HEK293T (cell line): ENCODE data around the gene PRG2.

ENCODE experiments used
- CTCF ChIA-PET: fragments of 350-600 bp; formaldehyde crosslinking; extraction: SDS; loops from one replicate; lab custom pipeline; 2021; ENCODE audit warnings: antibody characterized with exemption, inconsistent platforms; lab: Yijun Ruan, JAX
- POLR2A ChIA-PET: fragments of 350-600 bp; formaldehyde crosslinking; extraction: SDS; loops from one replicate; lab custom pipeline; 2020; ENCODE audit warnings: antibody characterized with exemption, inconsistent platforms; lab: Yijun Ruan, JAX
- DNase-seq: peaks from one replicate; pipeline ENCODE4 v3.0.0; 2012; ENCODE audit warnings: mixed read lengths; ENCODE audit errors: extremely low spot score
- ARNT ChIP-seq: fragments of 450-650 bp; IDR thresholded peaks from 2 replicates; pipeline ENCODE4 v1.6.1; 2017; ENCODE audit warnings: mild to moderate bottlenecking
- BHLHE40 ChIP-seq: fragments of 450-650 bp; IDR thresholded peaks from 2 replicates; pipeline ENCODE4 v1.6.1; 2016; ENCODE audit warnings: mild to moderate bottlenecking, moderate library complexity, borderline replicate concordance
- CTBP1 ChIP-seq: fragments of 450-650 bp; IDR thresholded peaks from 2 replicates; pipeline ENCODE4 v1.6.1; 2016; ENCODE audit warnings: borderline replicate concordance
- ELF4 ChIP-seq: fragments of 450-650 bp; IDR thresholded peaks from 2 replicates; pipeline ENCODE4 v1.6.1; 2017; ENCODE audit warnings: antibody characterized with exemption
- FOXA1 ChIP-seq: fragments of 450-650 bp; IDR thresholded peaks from 2 replicates; pipeline ENCODE4 v1.6.1; 2016; ENCODE audit warnings: mild to moderate bottlenecking
- FOXK2 ChIP-seq: fragments of 450-650 bp; IDR thresholded peaks from 2 replicates; pipeline ENCODE4 v1.6.1; 2016; ENCODE audit warnings: mild to moderate bottlenecking
- FOXM1 ChIP-seq: fragments of 450-650 bp; IDR thresholded peaks from 2 replicates; pipeline ENCODE4 v1.6.1; 2017; ENCODE audit warnings: mild to moderate bottlenecking, borderline replicate concordance
- HDGF ChIP-seq: fragments of 450-650 bp; IDR thresholded peaks from 2 replicates; pipeline ENCODE4 v1.6.1; 2017; ENCODE audit warnings: antibody characterized with exemption, borderline replicate concordance
- L3MBTL2 ChIP-seq: fragments of 450-650 bp; conservative IDR thresholded peaks from 2 replicates; pipeline ENCODE4 v1.6.1; 2016; ENCODE audit warnings: mild to moderate bottlenecking
- LEF1 ChIP-seq: fragments of 450-650 bp; IDR thresholded peaks from 2 replicates; pipeline ENCODE4 v1.6.1; 2017; ENCODE audit warnings: mild to moderate bottlenecking, borderline replicate concordance
- NFRKB ChIP-seq: fragments of 450-650 bp; IDR thresholded peaks from 2 replicates; pipeline ENCODE4 v1.6.1; 2016; ENCODE audit warnings: mild to moderate bottlenecking, moderate library complexity
- SP1 ChIP-seq: fragments of 450-650 bp; IDR thresholded peaks from 2 replicates; pipeline ENCODE4 v1.6.1; 2017
- SUZ12 ChIP-seq: fragments of 450-650 bp; IDR thresholded peaks from 2 replicates; pipeline ENCODE4 v1.6.1; 2016; ENCODE audit warnings: mild to moderate bottlenecking
- TARDBP ChIP-seq: fragments of 450-650 bp; IDR thresholded peaks from 2 replicates; pipeline ENCODE4 v1.6.1; 2016
- ZNF384 ChIP-seq: fragments of 450-650 bp; IDR thresholded peaks from 2 replicates; pipeline ENCODE4 v1.6.1; 2016
- TF ChIP-seq, protein P1 (sequence below): fragments of 450-650 bp; IDR thresholded peaks from 2 replicates; pipeline ENCODE4 v1.6.1; 2016

PRG2 gene

DNA sequence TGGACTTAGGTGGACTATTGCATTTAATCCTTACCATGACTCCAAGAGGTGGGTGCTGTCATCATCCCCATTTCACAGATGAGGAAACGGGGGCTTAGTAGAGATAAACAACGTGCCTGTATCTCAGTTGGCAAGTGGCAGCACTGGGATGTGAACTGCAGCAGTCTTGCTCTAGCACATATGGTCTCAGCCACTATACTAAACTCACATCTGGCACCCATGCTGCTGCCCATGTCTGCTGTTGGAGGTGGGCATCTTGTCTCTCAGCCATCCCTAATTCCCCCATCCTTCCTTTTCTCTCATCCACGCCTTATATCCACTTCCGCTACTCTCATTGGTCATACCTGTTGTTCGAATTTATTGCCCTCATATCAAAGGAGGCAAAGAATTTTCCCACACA lies 13.3 kb downstream of the PRG2 start:
- no peak for TF ChIP-seq HDGF
- TF ChIP-seq ARNT = no peak
- TF ChIP-seq BHLHE40 = no peak
- no peak for TF ChIP-seq LEF1
- no peak for TF ChIP-seq SUZ12
- no peak for TF ChIP-seq TARDBP
- TF ChIP-seq L3MBTL2 = no peak
- TF ChIP-seq FOXA1 = no peak
- no peak for TF ChIP-seq ELF4
- POLR2A ChIA-PET = no interaction called here
- DNase-seq = no peak
- CTCF ChIA-PET = no interaction called here

DNA sequence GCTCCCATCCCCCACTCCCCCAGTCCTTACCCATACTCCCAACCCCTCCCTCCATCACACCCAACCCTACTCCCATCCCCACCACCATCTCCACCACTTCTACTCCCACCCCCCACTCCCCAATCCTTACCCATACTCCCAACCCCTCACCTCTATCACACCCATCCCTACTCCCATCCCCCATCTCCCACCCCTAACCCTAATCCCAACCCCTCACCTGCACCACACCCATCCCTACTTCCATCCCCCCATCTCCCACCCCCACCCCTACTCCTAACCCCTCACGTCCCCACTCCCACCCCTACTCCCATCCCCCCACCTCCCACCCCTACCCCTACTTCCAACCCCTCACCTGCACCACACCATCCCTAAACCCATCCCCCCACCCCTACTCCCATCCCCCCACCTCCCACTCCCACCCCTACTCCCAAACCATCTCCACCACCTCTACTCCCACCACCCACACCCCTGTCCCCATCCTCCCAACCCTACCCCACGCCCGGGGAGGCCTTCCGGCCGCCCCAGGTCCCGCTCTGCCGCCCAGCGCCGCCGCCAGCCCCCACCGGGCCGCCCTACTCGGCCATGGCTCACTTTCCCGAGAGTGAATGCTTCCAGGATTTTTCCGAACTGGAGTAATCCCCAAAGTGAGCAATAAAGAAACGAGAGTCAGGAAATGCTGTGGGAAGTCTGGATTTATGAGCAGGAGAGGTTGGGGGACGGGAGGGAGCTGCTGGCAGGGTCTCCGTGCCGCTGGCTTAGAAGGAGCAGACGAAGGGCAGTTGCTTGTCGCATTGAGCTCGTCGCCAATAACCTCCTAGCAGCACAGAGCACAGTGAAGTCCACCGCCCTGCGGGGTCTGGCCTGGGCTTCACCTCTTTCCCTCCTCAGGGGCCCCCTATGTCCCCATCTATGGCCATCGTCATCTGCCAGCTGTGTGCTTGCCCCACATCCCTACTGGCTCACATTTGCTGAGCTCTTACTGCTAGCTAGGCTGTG lies 14.1 kb downstream of the PRG2 start:
- TF ChIP-seq L3MBTL2 (no peak), CTBP1 (no peak), BHLHE40 (no peak), FOXM1 (no peak), NFRKB (no peak), TARDBP (no peak)
- TF ChIP-seq, protein P1, sequence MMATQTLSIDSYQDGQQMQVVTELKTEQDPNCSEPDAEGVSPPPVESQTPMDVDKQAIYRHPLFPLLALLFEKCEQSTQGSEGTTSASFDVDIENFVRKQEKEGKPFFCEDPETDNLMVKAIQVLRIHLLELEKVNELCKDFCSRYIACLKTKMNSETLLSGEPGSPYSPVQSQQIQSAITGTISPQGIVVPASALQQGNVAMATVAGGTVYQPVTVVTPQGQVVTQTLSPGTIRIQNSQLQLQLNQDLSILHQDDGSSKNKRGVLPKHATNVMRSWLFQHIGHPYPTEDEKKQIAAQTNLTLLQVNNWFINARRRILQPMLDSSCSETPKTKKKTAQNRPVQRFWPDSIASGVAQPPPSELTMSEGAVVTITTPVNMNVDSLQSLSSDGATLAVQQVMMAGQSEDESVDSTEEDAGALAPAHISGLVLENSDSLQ = no peak
- ChIA-PET POLR2A (no interaction called here), CTCF (no interaction called here)
- no peak for DNase-seq

DNA sequence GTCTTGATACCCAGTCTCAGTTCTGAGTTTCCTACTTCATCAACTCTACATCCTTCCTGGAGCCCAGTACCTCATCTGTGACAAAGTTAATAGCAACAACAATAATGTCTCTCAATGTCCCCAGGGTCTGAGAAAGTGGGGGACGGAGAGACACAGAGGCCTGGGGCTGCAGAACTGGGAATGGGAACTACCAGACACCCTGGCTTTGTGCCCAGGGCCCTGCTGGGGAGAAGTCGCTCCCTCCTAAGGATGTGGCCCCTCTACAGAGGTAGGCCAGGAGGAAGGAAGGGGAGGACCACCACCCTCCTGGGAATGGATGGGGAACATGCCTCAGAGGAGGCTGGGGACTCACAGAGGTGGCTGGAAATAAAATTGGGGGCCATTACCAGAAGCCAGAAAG lies 15.0 kb downstream of the PRG2 start:
- TF ChIP-seq BHLHE40 (no peak), NFRKB (no peak), ZNF384 (no peak), FOXA1 (no peak), ARNT (no peak), SP1 (no peak), HDGF (no peak), FOXM1 (no peak), TARDBP (no peak)
- TF ChIP-seq, protein P1 = no peak
- POLR2A ChIA-PET = no interaction called here
- no peak for DNase-seq
- CTCF ChIA-PET = no interaction called here

DNA sequence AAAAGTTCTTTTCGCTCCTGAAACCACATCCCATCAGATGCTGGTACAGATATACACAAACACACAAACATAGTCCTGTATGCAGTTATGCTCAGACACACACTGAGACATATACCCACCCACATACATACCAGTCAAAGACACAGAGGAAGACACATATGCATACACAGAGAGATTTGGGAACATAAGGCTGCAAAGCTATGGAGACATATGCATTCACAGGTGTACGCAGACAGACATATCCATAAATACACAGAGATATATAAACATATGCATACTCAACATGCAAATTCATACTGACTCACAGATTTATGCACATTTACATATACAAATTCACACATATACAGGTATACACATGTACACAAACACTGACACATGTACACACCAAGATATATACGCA lies 15.5 kb downstream of the PRG2 start:
- TF ChIP-seq FOXK2 = no peak
- CTCF ChIA-PET = no interaction called here
- POLR2A ChIA-PET = no interaction called here
- DNase-seq = no peak

DNA sequence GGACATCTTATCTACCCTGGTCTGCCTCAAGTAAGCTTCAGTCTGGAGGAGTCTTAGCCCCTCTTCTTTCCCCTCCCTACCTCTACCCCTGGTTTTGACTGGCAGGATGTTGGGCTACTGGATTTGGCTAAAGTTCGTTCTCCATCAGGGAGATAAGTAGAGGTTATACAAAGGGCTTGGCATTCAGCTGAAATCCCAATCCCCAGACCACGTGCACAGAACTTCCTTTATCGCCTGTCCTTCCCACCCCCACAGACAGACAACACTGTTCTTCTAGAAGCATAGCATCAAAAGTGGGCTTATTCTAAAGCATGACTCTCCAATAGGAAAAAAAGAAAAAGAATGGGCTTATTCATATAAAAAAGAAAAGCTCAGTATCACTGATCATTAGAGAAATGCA lies 17.3 kb downstream of the PRG2 start:
- CTCF ChIA-PET = no interaction called here
- POLR2A ChIA-PET = no interaction called here
- TF ChIP-seq LEF1 (no peak), CTBP1 (no peak)
- DNase-seq = no peak

DNA sequence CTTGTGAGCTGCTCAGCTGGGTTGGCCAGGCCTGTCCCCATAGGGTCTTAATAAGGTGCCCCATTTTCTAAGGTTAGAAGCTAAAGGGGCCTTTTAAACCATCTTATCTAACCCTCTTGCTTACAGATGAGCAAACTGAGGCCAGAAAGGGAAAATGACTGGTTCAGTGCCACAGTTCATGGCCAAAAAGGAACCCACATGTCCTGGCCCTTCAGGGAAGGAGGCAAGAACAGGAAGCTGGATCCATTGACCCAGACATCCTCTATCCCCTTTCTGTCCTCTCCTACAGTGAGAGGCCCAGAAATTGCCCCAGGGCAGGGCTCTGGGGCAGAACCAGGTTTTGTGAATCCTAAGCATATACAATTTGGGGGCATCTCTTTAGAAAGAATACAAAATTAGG lies 19.5 kb downstream of the PRG2 start:
- ChIA-PET CTCF (interaction anchor here (0.6 kb wide), 1 partner anchor 617 kb away, joined by 4 read pairs; no protein-coding TSS in a partner anchor), POLR2A (no interaction called here)
- TF ChIP-seq NFRKB = no peak
- no peak for TF ChIP-seq BHLHE40
- TF ChIP-seq ZNF384 = no peak
- TF ChIP-seq LEF1 = no peak
- TF ChIP-seq FOXA1 = no peak
- TF ChIP-seq FOXK2 = no peak
- TF ChIP-seq SP1 = no peak
- TF ChIP-seq CTBP1 = no peak
- no peak for TF ChIP-seq ARNT
- no peak for TF ChIP-seq FOXM1
- TF ChIP-seq HDGF = no peak
- TF ChIP-seq TARDBP = no peak
- no peak for DNase-seq

DNA sequence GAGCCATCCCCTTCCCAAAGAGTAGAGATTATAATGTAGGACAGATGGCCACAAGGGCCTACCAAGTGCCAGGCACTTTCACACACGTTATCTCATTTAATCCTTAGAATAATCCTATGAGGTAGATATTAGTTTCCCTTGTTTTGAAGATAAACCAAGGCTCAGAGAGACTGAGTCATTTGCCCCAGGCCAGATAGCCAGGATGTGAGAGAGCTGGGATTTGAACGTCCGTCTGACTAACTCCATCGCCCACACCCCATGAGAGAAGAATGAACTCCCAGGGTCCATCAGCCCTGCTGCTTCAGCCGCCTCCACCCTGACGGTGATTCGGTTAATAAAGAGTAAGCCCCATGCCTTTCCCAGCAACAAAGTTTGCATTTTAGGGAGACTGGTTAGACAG lies 20.2 kb downstream of the PRG2 start:
- POLR2A ChIA-PET = no interaction called here
- TF ChIP-seq NFRKB (no peak), TARDBP (no peak), SUZ12 (no peak), ZNF384 (no peak), LEF1 (no peak), ARNT (no peak), SP1 (no peak), BHLHE40 (no peak), FOXK2 (no peak), L3MBTL2 (no peak), ELF4 (no peak), HDGF (no peak), FOXM1 (no peak)
- TF ChIP-seq, protein P1 = no peak
- CTCF ChIA-PET = no interaction called here
- no peak for DNase-seq
